Hepatocyte (in vitro differentiated cells): ENCODE results near the gene OSBPL3.

ENCODE experiments used
- CTCF ChIP-seq: fragments of 200-600 bp; sonication (generic); IDR thresholded peaks from 2 replicates; pipeline ENCODE4 v1.5.1; 2016; ENCODE audit warnings: antibody characterized with exemption, mild to moderate bottlenecking; ENCODE audit not compliant: poor library complexity
- EZH2 ChIP-seq: fragments of 200-600 bp; sonication (generic); IDR thresholded peaks from 2 replicates; pipeline ENCODE4 v1.6.1; 2016; ENCODE audit warnings: antibody characterized with exemption, mild to moderate bottlenecking, borderline replicate concordance
- EZH2phosphoT487 ChIP-seq: fragments of 200-600 bp; sonication (generic); IDR thresholded peaks from one replicate; pipeline ENCODE4 v1.6.1; 2018; ENCODE audit warnings: antibody characterized with exemption, mild to moderate bottlenecking, low read depth, moderate library complexity; ENCODE audit not compliant: unreplicated experiment, severe bottlenecking

GRCh38 chr7:24943096-24943948, 36.7 kb downstream of the OSBPL3 start:
- TF ChIP-seq CTCF (no peak), EZH2phosphoT487 (no peak), EZH2 (no peak)
